ENCODE measurements around the gene PDGFD.

PDGFD gene

DNA sequence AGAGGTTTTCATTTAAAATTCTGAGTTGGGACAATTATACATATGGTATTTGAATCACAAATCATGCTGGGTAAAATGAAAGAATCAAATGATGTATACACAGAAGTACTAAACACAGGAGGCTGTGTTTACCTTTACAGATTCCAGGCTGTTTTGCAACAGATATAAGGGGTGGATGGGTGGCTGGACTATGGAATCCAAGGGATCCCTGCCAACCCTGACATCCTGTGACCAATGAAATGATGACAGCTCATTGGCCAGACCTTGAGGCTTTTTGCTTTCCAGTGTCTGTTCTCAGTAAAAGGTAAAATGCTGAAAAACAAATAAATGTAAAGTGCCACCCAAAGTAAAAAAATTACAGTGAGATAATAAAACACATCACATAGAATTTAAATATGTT lies 130.8 kb downstream of the PDGFD start:
- DNase-seq = no peak
- intact Hi-C loops (cut with DNase I) = no loop called here

GRCh38 chr11:104028476-104029263 lies 135.3 kb downstream of the PDGFD start:
- intact Hi-C loops (cut with DNase I) = no loop called here

DNA sequence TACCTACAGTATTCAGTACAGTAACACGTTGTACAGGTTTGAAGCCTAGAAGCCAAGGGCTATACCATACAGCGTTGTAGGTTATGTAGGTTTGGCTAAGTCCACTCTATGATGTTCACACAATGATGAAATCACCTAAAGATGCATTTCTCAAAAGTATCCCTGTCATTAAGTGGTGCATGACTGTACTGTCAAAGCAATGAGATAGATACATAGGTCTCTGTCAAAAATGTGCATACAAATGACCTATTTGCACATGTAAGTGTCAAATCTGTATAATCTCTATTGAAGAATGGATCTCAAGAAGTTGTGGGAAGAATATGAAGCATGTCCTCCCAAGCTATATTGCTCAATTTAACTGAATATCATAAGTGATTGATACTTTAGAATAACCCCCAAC lies 139.4 kb downstream of the PDGFD start:
- DNase-seq = no peak
- intact Hi-C loops (cut with DNase I) = no loop called here

More at GRCh38 chr11:104028476-104029263, 135.3 kb downstream of the PDGFD start:
- no peak for DNase-seq

GRCh38 chr11:104015649-104016415 lies 148.1 kb downstream of the PDGFD start:
- intact Hi-C loops (cut with DNase I) = no loop called here
- DNase-seq = no peak

DNA sequence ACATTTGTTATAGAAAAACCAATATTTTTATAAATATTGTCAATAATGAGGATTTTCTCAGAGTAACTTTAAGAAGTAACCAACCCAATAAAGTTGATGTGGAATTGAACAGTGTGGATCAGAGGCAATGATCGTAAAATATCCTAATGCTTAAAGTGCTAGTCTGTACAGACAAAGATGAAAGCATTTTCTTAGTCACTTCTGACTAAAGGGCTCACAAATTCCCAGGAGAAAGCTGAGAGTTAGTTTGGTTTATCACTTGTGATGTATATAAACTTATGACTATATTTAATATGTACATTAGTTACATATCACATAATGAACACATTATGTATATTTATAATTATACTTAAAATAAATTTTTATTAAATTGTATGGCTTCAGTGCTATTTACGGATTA lies 152.9 kb downstream of the PDGFD start:
- intact Hi-C loops (cut with DNase I) = no loop called here
- no peak for DNase-seq

GRCh38 chr11:104009744-104010143 lies 154.2 kb downstream of the PDGFD start:
- intact Hi-C loops (cut with DNase I) = no loop called here
- no peak for DNase-seq

DNA sequence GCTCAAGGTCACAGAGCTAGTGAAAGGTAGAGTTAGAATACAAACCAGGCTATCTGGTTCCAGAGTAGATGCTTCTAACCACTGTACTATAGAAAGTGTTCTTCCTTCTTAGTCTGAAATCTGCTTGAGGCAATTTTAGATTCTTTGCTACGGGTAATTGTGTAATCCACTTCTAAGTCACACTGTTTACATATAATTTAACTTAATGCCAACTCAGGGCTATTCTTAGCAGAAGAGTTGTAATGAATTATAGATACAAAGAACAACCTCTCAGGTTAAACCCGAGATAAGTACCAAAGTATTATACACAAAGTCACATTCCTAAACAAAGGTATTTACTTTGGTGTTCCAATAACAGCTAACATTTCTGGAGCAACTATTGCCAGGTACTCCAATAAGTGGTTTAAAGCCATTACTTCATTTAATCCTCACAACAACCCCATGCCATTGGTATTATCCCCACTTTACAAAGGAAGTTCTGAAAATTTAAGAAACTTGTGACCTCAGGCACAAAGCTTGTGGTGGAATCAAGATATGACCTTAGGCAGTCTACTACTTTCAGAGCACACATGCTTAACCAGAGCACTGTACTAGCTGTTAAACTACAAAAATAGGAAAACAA lies 158.6 kb downstream of the PDGFD start:
- DNase-seq = no peak
- intact Hi-C loops (cut with DNase I) = no loop called here

- intact Hi-C loops (cut with DNase I) = no loop called here
- DNase-seq = no peak
These were observed 160.5 kb downstream of the PDGFD start for GRCh38 chr11:104003491-104003890.

- no peak for DNase-seq
These were observed 162.3 kb downstream of the PDGFD start for GRCh38 chr11:104001561-104002056.

GRCh38 chr11:104000798-104001197 lies 163.1 kb downstream of the PDGFD start:
- intact Hi-C loops (cut with DNase I) = no loop called here
- no peak for DNase-seq

More at GRCh38 chr11:104001561-104002056, 162.3 kb downstream of the PDGFD start:
- intact Hi-C loops (cut with DNase I) = no loop called here

GRCh38 chr11:103998826-103999508 lies 165.0 kb downstream of the PDGFD start:
- DNase-seq = no peak
- intact Hi-C loops (cut with DNase I) = no loop called here

GRCh38 chr11:103997082-103997481 lies 166.9 kb downstream of the PDGFD start:
- no peak for DNase-seq
- intact Hi-C loops (cut with DNase I) = no loop called here

GRCh38 chr11:103995896-103996295 lies 168.1 kb downstream of the PDGFD start:
- DNase-seq = no peak
- intact Hi-C loops (cut with DNase I) = no loop called here

DNA sequence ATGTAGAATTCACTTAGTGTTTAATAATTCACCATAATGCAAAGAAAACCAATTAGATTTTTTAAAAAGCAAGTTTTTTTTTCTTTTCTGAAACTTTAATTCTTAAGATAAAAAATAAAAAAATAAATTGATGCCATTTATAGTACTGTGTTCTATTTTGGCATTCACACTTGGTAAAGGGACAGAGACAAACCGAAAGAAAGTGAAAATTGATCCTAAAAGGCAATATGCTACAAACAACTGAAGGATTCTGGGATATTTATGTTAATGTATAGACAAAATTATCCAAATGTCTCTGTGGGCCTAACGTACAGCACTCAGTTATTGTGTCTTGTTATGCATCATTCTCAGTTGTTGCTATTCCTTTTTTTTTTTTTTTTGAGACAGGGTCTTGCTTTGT lies 169.4 kb downstream of the PDGFD start:
- DNase-seq = no peak
- intact Hi-C loops (cut with DNase I) = no loop called here

DNA sequence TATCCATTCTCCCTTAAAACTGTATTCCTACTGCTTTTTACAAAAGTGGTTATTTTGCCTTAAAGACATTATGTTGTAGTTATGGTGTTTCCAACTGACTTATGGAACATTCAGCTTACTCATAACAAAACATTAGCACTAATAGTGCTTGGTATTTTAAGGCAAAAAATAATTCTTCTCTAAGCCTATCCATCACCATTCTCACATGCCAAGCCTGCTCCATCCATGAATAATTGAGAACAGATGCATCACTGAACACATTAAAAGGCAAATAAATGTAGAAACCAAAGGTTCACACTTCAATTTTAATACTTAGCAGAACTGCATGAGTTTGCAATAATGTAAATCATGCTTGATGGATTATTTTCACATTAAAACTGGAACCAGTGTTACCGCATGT lies 169.9 kb downstream of the PDGFD start:
- DNase-seq = no peak
- intact Hi-C loops (cut with DNase I) = no loop called here

- no peak for DNase-seq
- intact Hi-C loops (cut with DNase I) = no loop called here
These were observed 170.4 kb downstream of the PDGFD start for GRCh38 chr11:103993507-103993906.

DNA sequence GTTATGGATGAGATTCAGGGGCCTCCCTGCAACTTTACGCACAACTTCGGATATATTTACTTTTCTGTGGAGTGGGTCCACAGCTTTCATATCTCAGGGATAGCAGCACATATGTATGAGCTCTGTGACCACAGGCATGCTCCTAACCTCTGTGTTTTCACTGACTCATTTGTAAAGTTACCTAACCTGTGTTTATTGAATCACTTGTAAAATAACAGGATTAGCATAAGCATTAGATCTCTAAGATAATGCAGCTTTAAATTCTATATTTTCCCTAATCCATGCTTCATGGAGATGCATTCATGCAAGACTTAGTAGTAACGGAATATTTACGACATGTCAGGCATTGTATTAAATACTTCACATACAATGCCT lies 175.4 kb downstream of the PDGFD start:
- no peak for DNase-seq
- intact Hi-C loops (cut with DNase I) = no loop called here

- intact Hi-C loops (cut with DNase I) = no loop called here
- no peak for DNase-seq
These were observed 176.0 kb downstream of the PDGFD start for GRCh38 chr11:103987629-103988594.
